ENCODE measurements around the gene BLTP2. TPM values are rescaled to one million over a fixed set of nuclear protein-coding genes. Genes with fewer than 3 reads are reported as not detected.

Gene BLTP2
- total RNA-seq, 3 donors from 2014 or later = 167 to 201 (median 183) TPM

- peak within 1 kb of the TSS; percentile 84 for H3K4me3 Mint-ChIP-seq
- no peaks in the 10 kb centered on the region for H3K27me3 Mint-ChIP-seq (ENCODE audit: low read depth)
- ATAC-seq = peak; percentile 93 to 95
- no peaks in the 10 kb centered on the region for H3K9me3 Mint-ChIP-seq
- DNase-seq = peak; percentile 93
- no peaks in the 10 kb centered on the region for H3K36me3 Mint-ChIP-seq (ENCODE audit: insufficient read depth)
- H3K4me1 Mint-ChIP-seq (ENCODE audit: low read depth) = peaks cover 21% of the 10 kb centered on the region
Observed at GRCh38 chr17:28598799-28599310, 46.1 kb downstream of the BLTP2 start, which contains the start of gene SPAG5. Gene SPAG5 (minus strand): TSS chr17:28599025. CDS start chr17:28598946, 79 bp downstream.

- H3K27me3 Mint-ChIP-seq (ENCODE audit: low read depth) = no peaks in the 10 kb centered on the region
- H3K9me3 Mint-ChIP-seq = no peaks in the 10 kb centered on the region
- no peak for ATAC-seq
- DNase-seq = no peak
- peaks cover 21% of the 10 kb centered on the region for H3K4me1 Mint-ChIP-seq (ENCODE audit: low read depth)
- no peaks in the 10 kb centered on the region for H3K36me3 Mint-ChIP-seq (ENCODE audit: insufficient read depth)
- H3K4me3 Mint-ChIP-seq = peak overlapping the region; percentile 84
Observed at GRCh38 chr17:28598389-28598788, 46.6 kb downstream of the BLTP2 start.

- Mint-ChIP-seq H3K4me1 (ENCODE audit: low read depth) (peaks cover 21% of the 10 kb centered on the region), H3K9me3 (no peaks in the 10 kb centered on the region), H3K4me3 (peak overlapping the region; percentile 84), H3K36me3 (ENCODE audit: insufficient read depth) (no peaks in the 10 kb centered on the region), H3K27me3 (ENCODE audit: low read depth) (no peaks in the 10 kb centered on the region)
- DNase-seq (no peak), ATAC-seq (no peak)
Observed at GRCh38 chr17:28597606-28598383, 47.2 kb downstream of the BLTP2 start.

Other genes starting within 250 kb of the BLTP2 start
- gene SLC46A1, start 238.9 kb downstream of the BLTP2 start, total RNA-seq = 1 to 10 TPM; 4.8 to 5.3 (median 4.9) TPM
- gene SLC13A2, start 171.5 kb downstream of the BLTP2 start, total RNA-seq = not detected
- not detected for gene FOXN1, start 138.8 kb downstream of the BLTP2 start, total RNA-seq
- 10 to 100 TPM; 21.7 to 26.0 (median 21.8) TPM for gene UNC119, start 92.5 kb downstream of the BLTP2 start, total RNA-seq
- 10 to 100 TPM; 47.0 to 49.9 (median 48.3) TPM for gene PIGS, start 73.6 kb downstream of the BLTP2 start, total RNA-seq
- 10 to 100 TPM; 12.4 to 18.4 (median 16.5) TPM for gene ALDOC, start 68.3 kb downstream of the BLTP2 start, total RNA-seq
- gene SPAG5, start 46.1 kb downstream of the BLTP2 start, total RNA-seq = 10 to 100 TPM; 23.8 to 30.4 (median 30.1) TPM
- gene RSKR, start 31.0 kb downstream of the BLTP2 start, total RNA-seq = 10 to 100 TPM; 24.6 to 25.3 (median 24.7) TPM
- 10 to 100 TPM; 42.8 to 46.6 (median 45.4) TPM for gene SDF2, start 16.7 kb upstream of the BLTP2 start, total RNA-seq
- gene SUPT6H, start 17.0 kb upstream of the BLTP2 start, total RNA-seq = 100 to 1,000 TPM in 1 of 3 donors, 10 to 100 TPM in 2; 88.5 to 105 (median 98.3) TPM
- 1 to 10 TPM in 2 of 3 donors, under 1 TPM in 1; 0.83 to 1.2 (median 1.1) TPM for gene PROCA1, start 66.7 kb upstream of the BLTP2 start, total RNA-seq
- gene RAB34, start 72.7 kb upstream of the BLTP2 start, total RNA-seq = 100 to 1,000 TPM in 1 of 3 donors, 10 to 100 TPM in 2; 11.3 to 100 (median 14.1) TPM
- 1,000 to 10,000 TPM; 2,218 to 2,392 (median 2,312) TPM for gene RPL23A, start 74.8 kb upstream of the BLTP2 start, total RNA-seq
- 10 to 100 TPM; 20.8 to 28.5 (median 23.8) TPM for gene TLCD1, start 81.1 kb upstream of the BLTP2 start, total RNA-seq
- 1 to 10 TPM; 5.8 to 7.7 (median 7.6) TPM for gene NEK8, start 83.6 kb upstream of the BLTP2 start, total RNA-seq
- gene TRAF4, start 98.9 kb upstream of the BLTP2 start, total RNA-seq = 100 to 1,000 TPM; 221 to 247 (median 229) TPM
- 10 to 100 TPM; 23.5 to 26.4 (median 24.9) TPM for gene FAM222B, start 197.6 kb upstream of the BLTP2 start, total RNA-seq
- 10 to 100 TPM; 79.8 to 81.3 (median 80.8) TPM for gene ERAL1, start 209.9 kb upstream of the BLTP2 start, total RNA-seq

Measured in activated T-cell treated with anti-CD3 and anti-CD28 coated beads, Interleukin-2, amount 50 U/mL, for 4 hours (primary cell).